Left ventricle myocardium inferior (tissue), 1 donor: Measurements from ENCODE around the gene KASH5. TPM values are rescaled to one million over a fixed set of nuclear protein-coding genes. Genes with fewer than 3 reads are reported as not detected.
A peak's percentile ranks its signal among the peaks of the same experiment; 100 is the strongest.

ENCODE experiments used
- DNase-seq: peaks from one replicate; pipeline ENCODE4 v3.0.0-alpha.2; 2020
- H3K27ac ChIP-seq: fragments of 200-600 bp; replicated peaks from 2 replicates; pipeline ENCODE4 v1.8.0; 2021
- H3K27me3 ChIP-seq: fragments of 200-600 bp; 2 replicates; pipeline ENCODE4 v1.8.0; 2021; ENCODE audit warnings: low read depth
- H3K36me3 ChIP-seq: fragments of 200-600 bp; 2 replicates; pipeline ENCODE4 v1.8.0; 2021
- H3K4me1 ChIP-seq: fragments of 200-600 bp; 2 replicates; pipeline ENCODE4 v1.8.0; 2021
- H3K4me3 ChIP-seq: fragments of 200-600 bp; 2 replicates; pipeline ENCODE4 v1.8.0; 2021; ENCODE audit warnings: mild to moderate bottlenecking, moderate library complexity
- H3K9me3 ChIP-seq: fragments of 200-600 bp; replicated peaks from 2 replicates; pipeline ENCODE4 v1.8.0; 2021
- CTCF ChIP-seq: fragments of 200-600 bp; IDR thresholded peaks from 2 replicates; pipeline ENCODE4 v1.8.0; 2021; ENCODE audit warnings: antibody characterized with exemption, mild to moderate bottlenecking, borderline replicate concordance
- intact Hi-C: fragments of 100-400 bp; cut with micrococcal nuclease; formaldehyde crosslinking; loops from one replicate; pipeline ENCODE4 v1.11.0; 2022
- total RNA-seq: library from RNA; stranded (reverse); fragmentation: NEBNext Ultra II Directional; extraction: Animal tissue kit (Norgen Biotek cat#: 25700); gene quantifications from one replicate; pipeline ENCODE4 v1.2.1, GENCODE V29; 2021
- donor health status: DM: no; HTN: yes; CAD: no; lungs with severe emphysema.

Gene KASH5
- total RNA-seq, 1 donor from 2014 or later = not detected

DNA sequence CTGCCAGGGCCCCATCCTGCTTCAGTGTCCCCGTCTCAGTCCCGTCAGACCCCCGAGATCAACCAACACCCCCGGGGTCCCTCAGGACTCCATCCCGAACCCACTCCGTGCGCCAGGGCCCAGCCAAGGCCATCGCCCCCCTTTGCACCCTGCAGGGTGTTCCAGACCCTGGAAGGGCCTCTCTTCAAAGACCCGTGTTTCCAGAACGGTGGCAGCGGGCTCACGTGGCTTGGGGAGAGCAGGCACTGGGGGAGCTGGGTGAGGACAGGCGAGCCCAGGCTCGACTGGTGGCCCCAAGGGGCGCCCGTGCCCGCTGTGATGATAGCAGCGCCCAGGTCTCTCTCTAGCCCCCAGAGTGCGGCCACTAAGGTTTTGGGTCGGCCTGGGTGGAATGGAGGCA is 1.4 kb downstream of the KASH5 start:
- Histone ChIP-seq H3K4me3 (no peak overlapping the region), H3K27me3 (peaks cover 79% of the 10 kb centered on the region), H3K4me1 (no peaks in the 10 kb centered on the region), H3K9me3 (no peaks in the 10 kb centered on the region), H3K36me3 (no peaks in the 10 kb centered on the region), H3K27ac (no peak overlapping the region)
- intact Hi-C loops = no loop called here
- no peak for TF ChIP-seq CTCF
- no peak for DNase-seq

GRCh38 chr19:49390131-49390928 is 2.3 kb downstream of the KASH5 start:
- H3K27me3 ChIP-seq = peaks cover 79% of the 10 kb centered on the region
- intact Hi-C loops = loop anchor here (10.0 kb wide), 1 partner anchor 54 kb away; the partner anchor contains the start of gene SLC17A7
- no peaks in the 10 kb centered on the region for H3K4me1 ChIP-seq
- H3K4me3 ChIP-seq = no peak overlapping the region
- no peak for TF ChIP-seq CTCF
- H3K27ac ChIP-seq = no peak overlapping the region
- no peaks in the 10 kb centered on the region for H3K36me3 ChIP-seq
- no peaks in the 10 kb centered on the region for H3K9me3 ChIP-seq
- no peak for DNase-seq

DNA sequence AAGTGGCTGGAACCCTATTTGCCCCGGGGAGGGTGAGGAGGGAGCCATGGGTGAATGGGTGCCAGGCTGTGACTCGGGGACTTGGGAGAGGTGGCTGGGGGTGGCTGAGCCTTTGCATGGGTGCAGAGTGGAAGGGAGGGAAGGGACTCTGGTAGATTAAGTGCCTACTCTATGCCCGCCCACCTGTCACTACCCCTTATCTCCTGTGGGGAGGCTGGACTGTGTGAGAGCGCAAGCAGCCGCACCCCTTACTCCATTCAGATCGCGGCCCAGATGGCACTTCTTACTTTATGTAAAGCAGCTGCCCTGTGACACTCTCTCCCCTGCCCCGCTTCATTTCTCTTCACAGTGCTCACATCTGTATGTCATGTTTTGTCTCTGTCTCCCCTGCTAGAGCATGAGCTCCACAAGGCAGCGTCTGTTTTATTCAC is 2.9 kb downstream of the KASH5 start:
- H3K36me3 ChIP-seq = no peaks in the 10 kb centered on the region
- H3K27ac ChIP-seq = no peak overlapping the region
- no peak overlapping the region for H3K4me3 ChIP-seq
- no peaks in the 10 kb centered on the region for H3K4me1 ChIP-seq
- DNase-seq = no peak
- H3K27me3 ChIP-seq = peaks cover 79% of the 10 kb centered on the region
- intact Hi-C loops = loop anchor here (10.0 kb wide), 1 partner anchor 54 kb away; the partner anchor contains the start of gene SLC17A7
- TF ChIP-seq CTCF = no peak
- H3K9me3 ChIP-seq = no peaks in the 10 kb centered on the region

DNA sequence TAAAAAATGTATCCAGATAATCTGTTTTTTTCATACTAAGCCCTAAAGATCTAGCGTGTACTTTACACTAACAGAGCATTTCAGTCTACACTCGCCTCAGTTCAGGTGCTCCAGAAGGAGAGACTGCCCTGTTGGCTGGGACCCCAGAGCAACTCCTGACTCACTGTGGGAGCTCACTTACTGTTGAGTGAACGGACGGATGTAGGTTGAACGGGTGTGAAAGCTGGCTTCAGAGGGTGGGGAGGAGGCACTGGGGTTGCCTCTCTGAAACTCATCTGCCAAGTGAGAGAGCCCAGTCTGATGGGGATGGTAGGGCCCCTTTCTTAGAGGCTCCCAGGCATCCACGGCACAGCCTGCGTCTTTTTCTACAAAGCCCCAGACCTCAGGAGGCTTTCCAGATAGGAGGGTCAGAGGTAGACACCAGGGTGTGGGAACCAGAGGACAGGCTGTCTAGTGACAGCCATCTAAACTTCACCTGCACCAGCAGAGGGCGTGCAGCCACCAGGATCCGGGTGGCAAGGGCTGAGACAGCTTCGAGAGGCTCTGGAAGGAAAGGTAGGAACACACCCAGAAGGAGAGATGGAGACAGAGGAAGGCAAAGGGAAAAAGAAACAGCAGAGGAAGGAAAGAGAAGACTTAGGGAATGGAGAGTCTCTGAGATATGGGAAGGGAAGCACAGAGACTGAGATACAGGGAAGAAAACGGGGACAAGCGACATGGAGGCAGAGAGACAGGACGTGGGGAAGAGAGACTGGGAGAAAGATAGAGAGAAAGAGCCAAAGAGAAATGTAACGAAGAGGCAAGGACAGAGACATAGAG is 3.7 kb downstream of the KASH5 start:
- no peak overlapping the region for H3K4me3 ChIP-seq
- no peak overlapping the region for H3K27ac ChIP-seq
- peak; percentile 87 for TF ChIP-seq CTCF
- H3K9me3 ChIP-seq = no peaks in the 10 kb centered on the region
- no peaks in the 10 kb centered on the region for H3K36me3 ChIP-seq
- peak; percentile 77 for DNase-seq
- H3K27me3 ChIP-seq = peaks cover 86% of the 10 kb centered on the region
- intact Hi-C loops = loop anchor here (10.0 kb wide), 1 partner anchor 53 kb away; the partner anchor contains the start of gene SLC17A7
- H3K4me1 ChIP-seq = no peaks in the 10 kb centered on the region

DNA sequence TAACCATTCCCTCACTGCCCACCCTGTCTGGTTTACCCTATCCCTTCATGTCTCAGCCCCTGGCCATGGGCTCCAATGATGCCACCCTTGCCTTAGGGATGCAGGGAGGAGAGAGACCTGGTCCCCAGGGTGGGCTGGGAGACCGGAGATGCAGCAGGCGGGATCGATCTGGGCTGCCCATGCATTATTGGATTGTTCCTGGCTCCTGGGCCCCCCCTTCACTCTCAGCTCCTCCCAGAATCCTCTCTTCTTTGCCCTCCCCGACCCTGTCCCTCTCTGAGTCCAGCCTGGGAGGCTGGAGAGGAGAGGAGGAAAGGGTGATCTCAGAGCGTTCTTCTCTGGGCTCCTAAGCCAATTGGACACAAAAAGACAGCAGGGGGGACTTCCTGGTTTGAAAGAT is 5.8 kb downstream of the KASH5 start:
- H3K27ac ChIP-seq = no peak overlapping the region
- no peaks in the 10 kb centered on the region for H3K9me3 ChIP-seq
- no peaks in the 10 kb centered on the region for H3K36me3 ChIP-seq
- no peaks in the 10 kb centered on the region for H3K4me1 ChIP-seq
- no peak overlapping the region for H3K4me3 ChIP-seq
- no peak for DNase-seq
- peaks cover 85% of the 10 kb centered on the region for H3K27me3 ChIP-seq
- intact Hi-C loops = loop anchor here (10.0 kb wide), 1 partner anchor 51 kb away; the partner anchor contains the start of gene SLC17A7
- TF ChIP-seq CTCF = no peak
